HG02852 (cell line): ENCODE results near the gene LPAR1.

Experiments
- ATAC-seq: cut with Tn5 transposase; IDR thresholded peaks from one replicate; pipeline ENCODE4 v1.9.1; 2021; ENCODE audit warnings: mild to moderate bottlenecking, moderate library complexity; ENCODE audit not compliant: unreplicated experiment

LPAR1 gene

DNA sequence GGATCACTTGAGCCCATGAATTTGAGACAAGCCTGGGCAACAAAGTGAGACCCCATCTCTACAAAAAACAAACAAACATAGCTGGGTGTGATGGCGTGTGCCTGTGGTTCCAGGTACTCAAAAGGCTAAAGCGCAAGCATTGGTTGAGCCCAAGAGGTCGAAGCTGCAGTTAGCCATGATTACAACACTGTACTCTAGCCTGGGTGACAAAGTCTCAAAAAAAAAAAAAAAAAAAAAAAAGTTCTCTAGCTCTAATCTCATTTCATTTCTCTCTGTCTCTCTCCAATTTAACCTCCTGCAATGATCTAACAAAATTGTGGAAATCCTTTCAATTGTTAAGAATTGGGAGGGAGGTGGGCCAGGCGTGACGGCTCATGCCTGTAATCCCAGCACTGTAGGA is 33.3 kb downstream of the LPAR1 start:
- no peak for ATAC-seq

DNA sequence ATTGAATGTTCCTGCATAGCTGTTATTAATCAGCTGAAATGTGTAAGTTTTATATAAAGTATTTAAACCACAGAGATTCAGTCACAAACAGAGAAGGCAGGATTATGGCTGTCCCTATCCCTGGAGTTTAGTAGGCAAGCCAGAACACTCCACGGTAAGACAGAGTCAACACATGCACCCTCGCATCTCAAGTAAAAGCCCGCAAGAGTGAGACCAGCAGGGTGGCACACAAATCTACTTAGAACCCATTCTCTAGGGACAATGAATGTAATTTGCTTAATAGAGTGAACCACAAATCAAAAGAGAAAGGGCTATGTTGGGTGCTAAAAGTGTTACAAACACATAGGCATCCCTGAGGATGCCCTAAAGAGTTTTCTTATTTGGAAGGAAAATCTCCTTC is 35.1 kb downstream of the LPAR1 start:
- no peak for ATAC-seq

DNA sequence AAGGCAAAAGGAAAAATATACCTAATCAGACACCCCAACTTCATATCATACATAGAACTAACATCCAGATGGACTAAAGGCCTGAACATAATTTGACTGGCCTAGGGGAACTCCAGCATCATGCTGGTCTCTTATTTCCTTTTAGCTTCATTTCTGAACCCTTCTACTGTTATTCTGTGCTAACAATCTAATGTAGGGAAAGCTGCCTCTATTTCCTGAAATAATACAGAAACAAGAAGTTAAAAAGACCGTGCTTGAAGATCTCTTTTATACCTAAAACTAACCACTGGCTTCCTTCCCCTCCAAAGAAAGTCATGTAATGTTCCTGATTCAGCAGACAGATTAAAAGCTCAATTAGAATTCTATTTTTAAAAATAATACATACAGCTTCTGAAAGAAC is 36.7 kb downstream of the LPAR1 start:
- no peak for ATAC-seq

- ATAC-seq = no peak
Observed at GRCh38 chr9:111000202-111000601, 38.1 kb downstream of the LPAR1 start.

- ATAC-seq = no peak
Observed at GRCh38 chr9:110999379-110999778, 38.9 kb downstream of the LPAR1 start.

DNA sequence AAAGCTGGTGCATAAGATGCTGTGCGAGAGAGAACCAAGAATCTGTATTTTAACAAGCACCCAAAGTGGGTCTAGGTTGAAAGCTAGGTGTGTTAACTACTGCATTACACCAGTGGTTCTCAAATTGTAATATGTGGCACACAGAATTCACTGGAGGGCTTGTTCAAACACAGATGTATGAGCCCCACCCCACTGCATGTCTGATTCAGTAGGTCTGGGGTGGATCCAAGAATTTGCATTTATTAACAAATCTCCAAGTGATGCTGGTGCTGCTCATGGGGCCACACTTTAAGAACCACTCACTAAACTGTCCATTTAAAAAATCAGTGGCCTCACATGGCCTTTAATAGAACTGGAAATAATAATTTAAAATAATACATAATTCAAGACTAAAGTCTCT is 40.4 kb downstream of the LPAR1 start:
- ATAC-seq = no peak

DNA sequence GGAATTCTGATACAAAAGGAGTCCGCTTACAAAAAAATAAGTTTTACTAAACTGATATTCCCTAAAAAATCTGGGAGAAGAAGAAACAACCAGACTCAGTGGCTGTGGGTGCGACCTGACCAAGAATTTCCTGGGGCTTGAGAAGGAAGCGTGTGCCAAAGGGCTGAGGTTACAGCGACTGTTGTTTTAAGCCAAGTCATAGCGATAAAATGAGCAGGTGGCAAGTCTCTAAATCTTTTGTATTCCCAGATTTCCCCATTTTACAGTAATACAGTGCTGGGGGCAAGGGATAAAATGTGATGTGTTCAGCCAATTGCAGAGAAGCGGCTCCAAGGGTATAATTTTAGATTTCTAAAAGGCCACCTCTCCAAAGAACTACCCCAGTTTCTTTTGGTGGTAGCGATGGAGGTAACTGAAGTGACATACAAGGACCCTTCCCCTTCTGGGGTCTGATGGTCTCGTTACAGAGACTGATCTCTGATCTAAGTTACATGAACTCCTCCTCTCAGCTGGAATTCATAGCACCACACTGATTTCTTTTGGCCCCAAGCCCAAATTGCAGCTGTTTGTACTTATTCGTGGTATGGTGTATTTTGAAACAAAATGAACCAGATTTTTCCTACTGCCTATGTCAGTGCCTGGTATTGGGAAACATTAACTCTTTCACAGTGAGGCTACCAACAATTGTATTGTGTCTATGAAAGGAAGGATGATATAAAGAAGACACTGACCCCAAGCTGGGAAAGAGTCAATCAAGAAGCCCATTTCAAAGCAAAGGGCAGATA is 41.6 kb downstream of the LPAR1 start:
- ATAC-seq = no peak

DNA sequence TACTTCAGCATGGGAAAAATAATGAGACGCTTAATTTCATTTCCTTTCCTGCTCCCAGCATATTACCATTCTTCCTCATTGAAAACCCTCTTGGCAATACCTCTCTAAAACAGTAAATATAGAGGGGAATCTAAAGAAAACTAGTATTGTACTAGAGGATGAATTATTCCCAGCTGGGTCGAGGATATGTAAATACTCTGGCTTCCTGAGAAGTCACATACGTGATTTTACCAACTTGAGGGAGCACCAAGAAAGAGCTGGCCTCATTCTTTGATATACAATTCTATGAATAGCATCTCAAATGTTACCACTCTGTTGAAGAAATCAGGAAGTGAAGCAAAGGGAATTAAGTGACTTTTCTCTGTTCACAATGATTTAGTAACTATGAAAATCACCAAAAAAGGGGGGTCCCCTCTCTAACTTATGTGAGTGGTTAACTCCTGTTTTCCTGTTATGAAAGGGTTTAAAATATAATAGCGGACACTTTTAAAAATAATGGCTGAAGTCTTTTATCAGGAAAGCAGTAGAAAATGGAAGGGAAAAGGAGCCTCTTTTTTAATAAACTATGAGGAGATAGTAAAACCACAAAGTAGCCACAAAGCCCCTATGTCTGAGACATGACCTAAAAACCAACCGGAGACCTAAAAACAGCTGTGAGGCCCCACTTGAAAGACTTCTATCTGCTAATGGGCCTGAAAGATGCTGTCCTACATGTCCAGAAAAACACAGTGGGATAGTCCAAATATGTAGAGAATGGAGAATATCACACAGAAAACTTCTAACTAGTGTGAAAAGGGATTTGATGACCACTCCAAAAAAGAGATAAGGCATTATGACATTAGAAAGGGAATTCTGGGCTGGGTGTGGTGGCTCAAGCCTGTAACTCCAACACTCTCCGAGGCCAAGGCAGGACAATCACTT is 42.6 kb downstream of the LPAR1 start:
- no peak for ATAC-seq

DNA sequence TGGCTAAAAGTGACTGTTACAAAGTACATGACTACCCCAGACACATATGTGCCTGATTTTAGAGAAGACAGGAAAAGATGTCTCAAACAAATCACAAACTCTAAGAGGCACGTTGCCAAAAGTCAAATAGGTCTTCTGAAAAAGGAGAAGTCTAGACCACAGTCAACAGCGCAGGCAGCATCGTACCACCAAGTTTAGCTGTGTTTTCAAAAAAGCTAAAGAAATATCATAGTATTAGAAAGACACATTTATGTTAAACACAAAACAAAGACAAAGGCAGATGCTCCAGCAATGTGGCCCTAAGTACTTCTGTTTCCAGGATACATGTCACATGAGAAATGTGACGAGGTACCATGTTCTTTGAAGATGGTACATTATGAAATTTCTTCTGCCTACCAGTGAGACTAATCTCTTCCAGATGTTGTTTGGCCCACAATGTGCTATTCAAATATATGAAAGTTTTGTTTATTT is 43.5 kb downstream of the LPAR1 start:
- no peak for ATAC-seq

DNA sequence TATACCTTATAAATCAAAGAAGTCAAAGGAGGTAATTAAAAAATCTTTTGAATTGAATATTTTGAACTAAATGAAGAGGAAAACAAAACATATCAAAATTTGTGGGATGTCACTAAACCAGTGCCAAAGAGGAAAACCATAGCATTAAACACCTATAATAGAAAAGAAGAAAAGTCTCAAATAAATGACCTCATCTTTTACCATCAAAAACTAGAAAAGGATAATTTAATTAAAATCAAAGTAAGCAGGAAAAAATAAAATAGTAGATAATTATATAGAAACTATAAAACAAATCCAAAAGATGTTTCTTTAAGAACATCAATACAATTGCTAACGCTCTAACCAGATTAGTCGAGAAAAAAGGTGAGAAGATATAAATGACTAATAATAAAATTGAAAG is 47.8 kb downstream of the LPAR1 start:
- no peak for ATAC-seq

GRCh38 chr9:110986529-110986928 is 51.7 kb downstream of the LPAR1 start:
- no peak for ATAC-seq

DNA sequence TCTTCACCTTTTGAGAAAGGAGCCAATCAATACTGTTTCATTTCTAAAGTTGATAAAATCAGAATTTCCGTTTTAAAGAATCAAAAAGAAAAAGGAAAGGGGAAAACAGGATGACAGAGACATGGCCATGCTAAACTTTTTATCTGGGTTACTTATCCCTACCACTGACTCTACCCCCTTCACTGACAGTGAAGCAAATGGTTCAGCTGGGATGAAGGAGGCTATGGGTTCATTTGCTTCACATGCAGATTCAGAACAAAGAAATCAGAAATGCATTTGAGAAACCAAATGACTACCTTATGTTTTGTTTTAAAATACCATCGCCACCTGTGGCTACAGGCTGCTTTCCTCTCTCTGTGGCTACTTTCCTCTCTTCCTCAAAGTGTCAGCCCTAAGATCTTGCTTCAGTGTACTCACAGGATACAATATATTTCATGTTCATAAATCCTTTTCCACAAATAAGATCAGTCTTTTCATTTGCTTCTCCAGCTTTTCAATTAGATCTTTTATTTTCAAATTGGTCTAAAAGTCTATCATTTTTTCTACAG is 53.3 kb downstream of the LPAR1 start:
- no peak for ATAC-seq

GRCh38 chr9:110980261-110980660 is 58.0 kb downstream of the LPAR1 start:
- ATAC-seq = no peak

- no peak for ATAC-seq
Observed at GRCh38 chr9:110979636-110980035, 58.6 kb downstream of the LPAR1 start.

GRCh38 chr9:110978516-110978915 is 59.8 kb downstream of the LPAR1 start:
- ATAC-seq = no peak

GRCh38 chr9:110977259-110977709 is 61.0 kb downstream of the LPAR1 start:
- no peak for ATAC-seq

GRCh38 chr9:110975969-110976368 is 62.3 kb downstream of the LPAR1 start:
- ATAC-seq = no peak

- ATAC-seq = no peak
Observed at GRCh38 chr9:110975278-110975677, 63.0 kb downstream of the LPAR1 start.

- no peak for ATAC-seq
Observed at GRCh38 chr9:110971705-110972104, 66.6 kb downstream of the LPAR1 start.

GRCh38 chr9:110971234-110971633 is 67.0 kb downstream of the LPAR1 start:
- no peak for ATAC-seq

- no peak for ATAC-seq
Observed at GRCh38 chr9:110969971-110970386, 68.3 kb downstream of the LPAR1 start.

DNA sequence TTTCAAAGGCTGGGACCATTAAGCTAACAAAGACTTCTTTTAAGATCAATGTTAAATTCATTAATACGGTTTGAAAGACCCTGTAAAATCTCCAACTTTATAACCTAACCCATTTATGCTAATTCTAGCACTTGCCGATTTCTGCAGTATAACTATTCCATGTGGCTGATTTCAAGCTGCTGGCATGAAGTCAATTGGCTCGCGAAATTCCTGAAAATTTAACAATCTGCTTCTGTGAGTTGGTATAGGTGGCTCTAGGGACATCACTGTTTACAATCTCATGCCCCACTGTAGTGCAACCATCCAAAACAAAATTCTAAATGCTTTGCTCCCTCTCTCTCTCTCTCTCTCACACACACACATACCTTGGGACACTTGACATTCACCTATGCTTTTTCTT is 70.2 kb downstream of the LPAR1 start:
- ATAC-seq = no peak
